HG02981 (cell line): Measurements from ENCODE around the gene DIP2B.
"Not testable (repeated sequence)": the region's sequence is repeated elsewhere in the genome, so short reads cannot be mapped to it uniquely, and the experiment has no call there.

ENCODE experiments used
- ATAC-seq: cut with Tn5 transposase; IDR thresholded peaks from one replicate; pipeline ENCODE4 v1.9.1; 2021; ENCODE audit warnings: mild to moderate bottlenecking, moderate library complexity; ENCODE audit not compliant: unreplicated experiment

The DIP2B gene

DNA sequence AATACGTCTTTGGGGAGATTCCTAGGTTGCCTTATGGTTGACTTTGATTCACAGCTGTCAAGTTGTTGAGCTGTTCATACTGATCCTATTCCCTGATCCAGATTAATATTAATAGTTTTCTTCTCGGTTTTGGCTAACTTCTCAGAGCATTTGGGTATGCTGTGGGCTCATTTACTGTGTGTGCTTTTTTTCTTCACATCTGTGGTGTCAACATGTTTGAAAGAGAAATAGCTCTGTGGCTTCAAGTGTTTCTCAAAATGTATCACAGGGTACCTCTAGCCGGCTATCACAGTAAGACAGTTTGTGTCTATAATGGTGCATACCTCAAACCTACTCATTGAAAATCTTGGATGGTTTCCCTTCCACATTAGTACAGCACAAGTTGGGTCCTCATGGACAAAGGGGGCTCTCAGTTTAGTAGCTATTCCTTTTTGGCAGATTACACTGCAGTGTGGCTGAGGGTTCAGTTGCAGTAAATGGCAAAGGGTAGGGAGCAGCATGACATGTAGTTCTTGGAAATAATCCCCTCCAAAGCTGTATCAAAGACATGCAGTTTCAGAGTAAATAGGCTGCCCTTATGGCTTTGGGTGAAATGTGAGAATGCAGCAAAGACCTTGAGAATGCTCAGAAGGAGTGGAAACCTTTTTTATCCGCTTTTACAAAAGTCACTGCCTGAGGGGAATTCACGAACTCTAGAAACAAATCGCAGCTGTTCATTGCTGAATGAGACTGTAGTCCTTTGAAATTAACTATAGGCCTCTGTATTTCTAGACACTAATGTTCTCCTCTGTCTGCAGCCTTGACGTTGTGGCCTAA, 156.7 kb downstream of the DIP2B start:
- peak; percentile 40 for ATAC-seq

DNA sequence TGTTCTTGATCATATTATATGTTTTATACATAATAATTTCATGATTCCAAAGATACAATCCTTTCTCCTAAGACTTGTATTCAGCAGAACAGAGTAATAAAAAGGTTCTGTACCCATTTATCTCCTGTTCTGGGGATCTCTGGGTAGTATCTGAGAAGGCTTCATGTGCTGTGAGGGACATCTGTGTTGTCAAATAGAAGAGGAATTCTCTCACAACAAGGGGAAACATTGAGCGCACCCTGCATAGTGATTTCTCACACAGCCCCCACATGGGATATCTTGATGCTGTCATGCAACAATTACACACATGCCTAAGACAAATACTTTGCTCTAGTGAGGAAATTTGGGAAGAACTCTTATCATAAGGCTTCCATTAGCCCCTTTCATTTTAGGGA, 157.3 kb downstream of the DIP2B start:
- no peak for ATAC-seq

DNA sequence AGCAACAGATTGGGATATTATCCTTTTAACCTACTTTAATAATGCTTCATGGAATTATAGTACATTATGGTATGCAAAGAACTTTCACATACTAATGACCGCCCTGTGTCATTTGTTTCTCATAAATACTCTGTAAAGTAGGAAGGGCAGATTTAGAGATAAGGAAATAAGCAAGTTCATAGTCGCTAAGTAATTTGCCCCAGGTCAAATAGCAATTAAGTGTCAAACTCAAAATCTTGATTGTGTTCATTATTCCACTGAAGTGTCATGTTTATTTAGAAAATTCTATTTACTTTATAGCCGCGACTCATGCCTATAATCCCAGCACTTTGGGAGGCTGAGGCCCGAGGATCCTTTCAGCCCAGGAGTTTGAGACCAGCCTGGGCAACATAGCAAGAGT, 160.4 kb downstream of the DIP2B start:
- no peak for ATAC-seq

DNA sequence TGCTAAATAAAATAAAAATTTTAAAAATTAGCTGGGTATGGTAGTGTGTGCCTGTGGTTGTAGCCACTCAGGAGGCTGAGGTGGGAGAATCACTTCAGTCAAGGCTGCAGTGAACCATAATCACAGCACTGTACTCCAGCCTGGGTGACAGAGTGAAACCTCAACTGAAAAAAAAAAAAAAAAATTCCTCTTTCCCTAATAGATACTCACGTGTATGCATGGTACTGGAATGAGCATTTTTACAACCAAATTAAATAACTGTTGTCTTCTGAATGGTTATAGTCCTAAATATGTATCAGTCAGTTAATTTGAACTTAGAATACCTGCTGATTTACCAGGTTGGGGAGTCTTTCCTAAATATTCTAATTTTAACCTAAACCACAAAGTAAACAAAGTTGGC, 160.8 kb downstream of the DIP2B start:
- ATAC-seq = no peak

DNA sequence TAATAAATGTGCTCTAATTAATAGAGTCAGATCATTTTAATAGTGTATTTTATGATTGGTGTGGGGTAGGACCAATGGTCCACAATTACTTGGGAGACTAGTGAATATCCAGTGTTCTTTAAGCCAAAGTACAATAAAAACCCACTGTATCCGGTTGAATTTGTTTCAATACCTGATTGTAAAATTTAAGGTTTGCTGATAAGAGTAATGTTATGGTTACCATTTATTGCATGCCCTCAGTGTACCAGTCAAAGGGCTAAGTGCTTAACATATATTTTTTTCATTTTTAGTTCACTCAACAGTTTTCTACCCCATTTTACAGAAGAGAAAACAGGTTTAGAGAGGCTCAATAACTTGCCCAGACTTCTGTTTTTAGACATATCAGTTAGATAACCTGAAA, 161.2 kb downstream of the DIP2B start:
- ATAC-seq = no peak

DNA sequence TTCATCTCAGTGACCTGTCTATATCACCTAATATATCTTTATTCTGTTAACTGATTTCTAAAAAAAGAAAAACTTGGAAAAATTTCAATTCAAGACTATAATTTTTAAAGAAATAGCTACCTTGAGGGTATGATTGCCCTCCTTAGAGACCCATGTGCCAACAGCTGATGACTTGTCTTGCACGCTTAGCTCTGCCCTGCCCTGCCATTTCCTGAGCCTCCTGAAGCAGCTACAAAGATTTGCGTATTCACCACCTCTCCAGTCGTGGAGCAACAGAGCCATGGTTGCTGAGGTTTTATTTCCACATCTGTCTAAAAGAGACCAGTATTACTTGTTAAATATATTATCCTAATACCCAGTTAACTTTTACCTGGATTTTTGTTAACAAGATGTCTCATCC, 167.4 kb downstream of the DIP2B start:
- ATAC-seq = no peak

DNA sequence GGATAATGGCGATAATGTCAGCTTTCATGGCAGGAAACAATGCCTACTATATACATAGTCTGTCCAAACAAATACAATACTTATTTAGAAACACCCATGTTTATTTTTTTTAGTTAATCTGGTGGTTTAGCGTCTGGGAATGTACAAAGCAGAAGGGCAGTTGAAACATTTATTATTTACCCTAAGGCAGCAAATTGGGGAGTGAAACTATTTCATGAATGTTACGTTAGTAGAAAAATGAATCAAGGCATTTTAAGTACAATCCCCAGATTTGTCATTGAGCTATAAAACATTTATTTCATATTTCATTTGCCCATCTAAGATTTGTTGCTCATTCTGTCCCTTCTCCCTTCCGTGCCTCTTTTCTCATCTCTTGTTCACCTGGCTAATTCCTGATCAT, 172.0 kb downstream of the DIP2B start:
- no peak for ATAC-seq

DNA sequence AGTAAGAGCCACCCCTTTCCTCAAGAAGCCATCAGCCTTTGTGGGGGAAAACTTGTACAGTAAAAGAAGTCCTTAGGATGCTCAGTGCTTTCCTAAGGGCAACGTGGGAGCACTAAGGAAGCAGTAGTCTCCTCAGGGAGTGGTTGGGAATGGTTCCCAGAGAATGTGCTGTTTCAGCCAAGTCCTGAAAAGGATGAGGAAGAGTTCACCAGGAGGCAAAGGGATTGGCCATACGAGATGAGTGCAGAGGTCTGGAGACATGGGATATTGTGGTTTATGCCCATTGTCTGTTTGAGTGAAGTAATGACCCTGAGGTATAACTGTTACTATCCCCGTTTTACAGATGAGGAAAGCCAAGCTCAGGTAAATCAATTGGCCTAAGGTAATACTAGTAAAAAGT, 173.1 kb downstream of the DIP2B start:
- ATAC-seq = no peak

DNA sequence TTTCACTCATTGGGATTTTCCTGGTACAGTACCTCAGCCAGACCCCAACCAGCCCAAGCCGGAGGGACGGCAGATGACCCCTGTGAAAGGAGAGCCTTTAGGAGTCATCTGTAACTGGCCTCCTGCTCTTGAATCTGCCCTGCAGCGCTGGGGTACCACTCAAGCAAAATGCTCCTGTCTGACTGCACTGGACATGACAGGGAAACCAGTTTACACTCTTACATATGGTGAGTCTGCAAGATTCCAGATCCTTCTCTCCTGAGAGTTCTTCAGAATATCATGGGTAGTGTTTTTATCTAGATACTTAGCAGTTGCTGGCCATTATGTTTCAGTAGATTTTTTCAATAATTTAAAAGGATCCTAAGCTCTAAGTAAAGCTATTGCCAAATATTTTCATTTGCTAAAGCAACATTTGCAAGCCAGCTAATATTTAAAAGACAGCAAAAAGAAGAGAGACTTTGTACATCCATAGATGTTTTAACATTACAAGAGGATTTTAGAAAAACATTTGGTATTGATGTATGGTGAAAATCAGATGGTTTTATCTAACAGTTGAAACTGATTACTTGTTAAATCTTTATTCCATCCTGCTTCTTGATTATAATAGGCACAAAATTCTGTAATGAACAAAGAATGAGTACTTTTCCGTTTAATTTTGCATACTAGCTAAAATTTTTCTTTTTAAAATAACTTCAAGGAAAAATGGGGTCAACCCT, 174.0 kb downstream of the DIP2B start:
- ATAC-seq = no peak

DNA sequence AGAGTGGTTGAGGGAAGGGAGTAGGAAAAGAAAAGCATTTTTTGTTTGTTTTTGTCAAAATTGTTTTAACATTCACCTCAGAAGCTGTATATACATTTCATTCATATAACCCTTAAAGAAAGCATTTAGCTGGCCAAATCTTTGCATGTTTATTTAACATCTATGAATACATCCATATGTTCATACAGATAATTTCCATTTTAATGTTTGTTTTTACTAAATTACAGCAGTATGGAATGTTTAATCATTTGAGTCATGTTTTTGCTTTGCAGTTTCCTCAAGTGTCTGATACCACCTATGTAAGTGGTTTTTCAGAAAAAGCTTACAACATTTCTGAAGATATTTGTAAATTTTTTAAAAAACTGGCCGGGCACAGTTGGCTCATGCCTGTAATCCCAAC, 174.8 kb downstream of the DIP2B start:
- ATAC-seq = no peak

DNA sequence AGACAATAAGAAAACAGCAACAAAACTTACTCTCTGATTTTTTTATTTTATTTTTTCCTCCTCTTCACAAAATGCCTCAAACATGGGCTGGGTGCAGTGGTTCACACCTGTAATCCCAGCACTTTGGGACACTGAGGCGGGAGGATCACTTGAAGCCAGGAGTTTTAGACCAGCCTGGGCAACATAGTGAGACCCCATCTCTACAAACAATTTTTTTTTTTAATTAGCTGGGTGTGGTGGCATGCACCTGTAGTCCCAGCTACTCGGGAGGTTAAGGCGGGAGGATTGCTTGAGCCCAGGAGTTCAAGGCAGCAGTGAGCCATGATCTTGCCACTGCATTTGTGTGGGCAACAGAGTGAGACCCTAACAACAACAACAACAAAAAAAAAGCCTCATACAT, 176.3 kb downstream of the DIP2B start:
- not testable (repeated sequence) for ATAC-seq

DNA sequence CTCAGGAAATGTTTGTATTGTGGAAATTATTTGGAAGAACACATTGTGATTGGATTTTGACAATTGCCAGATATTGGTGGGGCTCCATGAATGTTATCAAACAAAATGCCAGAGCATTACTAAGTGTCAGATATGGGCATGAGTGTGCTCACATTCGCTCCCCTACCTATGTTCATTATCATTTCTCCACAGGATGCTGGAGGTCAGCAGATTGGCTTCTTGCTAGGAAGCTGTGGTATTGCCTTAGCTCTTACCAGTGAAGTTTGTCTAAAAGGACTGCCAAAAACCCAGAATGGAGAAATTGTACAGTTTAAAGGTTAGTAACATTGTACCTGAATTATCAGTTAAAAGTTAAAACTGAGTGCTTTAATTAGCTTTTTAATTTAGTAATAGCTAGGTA, 180.9 kb downstream of the DIP2B start:
- ATAC-seq = no peak

DNA sequence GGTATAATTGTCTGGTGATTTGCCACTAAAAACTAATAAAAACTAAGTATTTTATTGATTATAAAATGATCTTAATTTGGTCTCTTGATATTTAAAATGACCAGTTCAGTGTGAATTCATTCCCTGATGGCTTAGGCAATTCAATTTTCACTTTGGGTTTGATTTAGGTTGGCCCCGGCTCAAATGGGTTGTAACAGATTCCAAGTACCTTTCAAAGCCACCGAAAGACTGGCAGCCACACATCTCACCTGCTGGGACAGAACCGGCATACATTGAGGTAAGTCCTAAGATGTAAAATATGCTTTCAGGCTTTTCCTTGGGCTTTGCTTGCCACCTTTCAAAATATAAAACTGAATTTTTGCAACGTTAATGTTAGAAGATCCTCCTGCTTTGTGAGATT, 181.6 kb downstream of the DIP2B start:
- no peak for ATAC-seq

DNA sequence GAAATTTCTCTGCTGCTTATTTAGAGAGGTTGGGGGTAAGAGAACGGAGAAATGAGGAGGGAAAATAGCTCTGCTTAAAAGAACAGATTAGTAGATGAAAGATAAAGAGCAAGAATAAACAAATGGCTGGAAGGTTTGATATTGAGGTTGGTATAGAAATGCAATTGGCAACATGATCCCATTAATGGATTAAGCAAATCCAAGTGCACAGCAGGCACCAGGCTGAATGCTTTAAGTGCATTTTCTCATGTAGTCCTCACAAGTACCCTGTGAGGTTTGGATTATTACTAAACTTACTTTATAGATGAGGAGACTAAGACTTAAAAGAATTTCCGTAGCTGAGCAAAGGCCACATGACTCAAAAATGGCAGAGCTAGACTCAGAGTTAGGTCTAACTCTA, 182.2 kb downstream of the DIP2B start:
- no peak for ATAC-seq

DNA sequence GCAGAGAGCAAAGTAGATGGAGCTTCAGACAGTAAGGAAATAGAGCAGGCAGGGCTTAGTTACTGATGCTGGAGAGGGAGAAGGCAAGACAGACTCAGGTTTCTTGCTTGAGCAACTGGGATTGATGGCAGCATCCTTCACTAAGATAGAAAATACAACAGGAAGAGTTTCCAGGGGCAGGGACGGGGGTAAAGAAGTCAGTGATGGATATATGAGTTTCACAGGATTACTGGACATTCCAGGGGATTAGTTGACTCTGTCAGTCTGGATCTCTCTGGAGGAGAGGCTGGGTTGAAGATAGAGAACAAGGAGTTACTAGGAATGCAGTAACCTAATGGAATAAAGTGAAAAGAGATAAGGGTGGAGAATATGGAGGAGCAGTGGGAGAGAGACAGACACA, 184.7 kb downstream of the DIP2B start:
- ATAC-seq = no peak

DNA sequence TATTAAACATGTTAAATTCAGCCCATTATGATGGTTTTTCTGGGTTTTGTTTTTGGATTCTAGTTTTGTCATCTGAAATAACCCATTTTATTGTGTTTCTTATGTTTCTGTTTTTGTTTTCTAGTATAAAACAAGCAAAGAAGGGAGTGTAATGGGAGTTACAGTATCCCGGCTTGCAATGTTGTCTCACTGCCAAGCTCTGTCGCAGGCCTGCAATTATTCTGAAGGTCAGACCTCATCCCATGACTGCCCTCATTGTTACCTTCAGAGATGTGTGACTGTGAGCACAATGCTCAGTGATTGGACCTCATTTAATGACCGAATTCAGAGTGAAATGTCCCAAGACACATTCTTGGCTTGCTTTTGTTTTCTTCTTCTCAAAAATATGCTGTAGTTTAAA, 186.1 kb downstream of the DIP2B start:
- ATAC-seq = no peak

DNA sequence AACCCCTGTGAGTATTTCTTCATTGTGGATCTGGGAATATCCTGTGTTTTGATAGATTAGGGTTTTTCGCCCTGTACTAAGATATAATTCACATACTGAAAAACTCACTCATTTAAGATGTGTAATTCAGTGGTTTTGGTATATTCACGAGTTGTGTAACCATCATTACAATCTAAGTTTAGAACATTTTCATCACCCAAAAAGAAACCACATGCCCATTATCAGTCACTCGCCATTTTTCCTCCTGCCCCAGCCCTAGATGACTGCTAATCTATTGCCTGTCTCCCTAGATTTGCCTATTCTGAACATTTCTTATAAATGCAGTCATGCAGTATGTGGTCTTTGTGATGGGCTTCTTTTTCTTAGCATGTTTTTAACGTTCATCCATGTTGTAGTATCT, 191.2 kb downstream of the DIP2B start:
- ATAC-seq = no peak

DNA sequence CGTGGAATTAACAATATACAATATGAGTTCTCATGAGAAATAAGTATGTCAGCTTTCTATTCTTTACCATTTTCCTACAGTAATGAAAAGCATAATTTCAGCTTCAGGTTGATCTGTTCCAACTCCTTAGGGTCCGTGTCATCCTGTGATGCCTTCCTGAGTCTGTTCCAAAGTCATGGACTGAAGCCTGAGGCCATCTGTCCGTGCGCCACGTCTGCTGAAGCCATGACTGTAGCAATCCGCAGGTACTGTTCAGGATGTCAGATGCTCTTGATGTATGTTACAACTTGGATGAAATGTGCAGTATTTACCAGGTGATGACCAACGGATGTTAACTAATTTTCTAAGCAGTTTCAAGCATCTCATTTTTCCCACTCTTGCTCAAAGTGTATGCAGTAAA, 192.1 kb downstream of the DIP2B start:
- no peak for ATAC-seq

DNA sequence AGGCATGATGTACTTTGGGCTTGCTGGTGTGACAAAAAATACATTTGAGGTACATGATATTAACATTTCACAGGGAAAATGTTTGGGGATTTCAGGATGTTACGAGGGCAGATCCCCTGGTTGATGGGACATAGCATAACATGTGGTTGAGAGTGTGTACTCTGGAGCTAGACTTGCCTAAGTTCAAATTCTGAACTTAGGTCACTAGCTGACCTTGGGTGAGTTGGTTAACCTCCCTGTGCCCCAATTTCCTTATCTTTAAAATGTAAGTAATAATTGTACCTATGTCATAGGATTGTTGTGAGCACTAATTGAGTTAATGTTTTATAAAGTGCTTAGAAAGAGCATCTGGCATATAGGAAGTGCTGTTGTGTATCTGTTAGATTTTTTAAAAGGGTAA, 194.4 kb downstream of the DIP2B start:
- ATAC-seq = no peak

DNA sequence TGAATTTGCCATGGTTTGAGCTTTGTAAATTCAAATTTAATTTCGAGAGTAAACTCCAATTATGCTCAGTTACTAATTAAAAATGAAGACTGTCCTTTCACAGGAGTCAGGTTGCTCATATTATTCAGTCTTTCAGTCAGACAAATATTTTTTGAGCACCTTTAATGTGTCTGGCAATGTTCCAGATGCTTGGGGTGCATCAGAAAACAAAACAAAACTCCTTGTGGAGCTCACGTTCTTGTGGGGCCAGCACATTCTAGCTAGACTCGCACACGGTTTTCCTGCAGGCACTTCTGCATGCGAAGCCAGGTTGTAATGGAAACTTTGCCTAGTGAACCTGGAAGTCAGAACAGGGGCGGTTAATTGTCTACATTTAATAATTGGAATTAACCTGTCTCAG, 195.2 kb downstream of the DIP2B start:
- no peak for ATAC-seq

DNA sequence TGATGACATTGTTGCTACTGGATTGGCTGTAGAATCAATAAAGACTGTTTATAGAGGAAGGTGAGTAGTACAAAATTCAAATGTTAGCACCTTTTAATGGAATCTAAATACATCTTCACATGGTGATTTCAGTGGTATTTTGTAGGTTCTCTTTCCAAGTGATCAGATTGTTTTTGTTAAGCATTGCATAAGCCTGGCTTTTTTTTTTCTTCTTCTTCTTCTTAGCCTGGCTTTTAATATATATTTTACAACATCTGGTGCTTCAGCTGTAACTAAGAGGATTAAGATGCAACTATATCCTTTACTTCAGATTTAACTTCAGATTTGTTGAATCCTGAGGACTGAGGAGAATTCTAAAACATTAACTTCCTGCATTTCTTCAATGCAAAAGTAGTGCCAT, 201.8 kb downstream of the DIP2B start:
- no peak for ATAC-seq

DNA sequence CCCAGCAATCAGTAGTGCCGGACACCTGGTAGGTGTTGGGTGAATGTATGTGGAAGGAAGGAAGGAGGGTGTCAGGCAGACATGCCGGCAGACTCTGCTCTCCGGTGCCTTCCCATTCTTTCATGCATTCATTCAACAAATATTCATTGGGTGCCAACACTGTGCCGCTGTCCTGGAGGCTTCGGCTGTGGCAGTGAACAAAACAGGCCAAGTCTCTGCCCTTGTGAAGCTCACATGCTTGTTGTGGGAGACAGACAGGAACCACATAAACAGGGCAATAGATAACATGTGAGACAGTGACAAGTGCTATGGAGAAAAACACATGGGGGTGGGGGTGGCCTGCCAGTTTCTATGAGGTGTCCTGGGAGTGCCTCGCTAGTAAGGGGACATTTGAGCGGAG, 202.6 kb downstream of the DIP2B start:
- ATAC-seq = no peak

DNA sequence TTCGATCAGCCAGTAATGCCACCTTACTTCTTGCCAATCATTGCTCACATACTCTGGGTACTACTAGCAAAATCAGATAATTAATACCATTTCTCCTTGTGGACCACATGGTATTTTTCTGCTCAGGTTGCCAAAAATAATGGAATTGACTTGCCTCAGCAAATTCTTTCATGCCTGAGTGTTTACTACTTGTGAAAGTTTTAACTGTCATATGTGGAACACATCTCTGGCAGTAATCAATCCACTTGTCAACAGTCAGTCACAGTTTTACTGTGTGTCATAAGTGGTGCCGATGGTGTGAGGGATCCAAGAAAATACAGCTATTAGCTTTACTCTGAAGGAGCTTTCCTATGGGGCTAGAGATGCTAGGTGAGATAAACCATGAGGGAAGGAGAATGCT, 203.8 kb downstream of the DIP2B start:
- ATAC-seq = no peak
